Activated T-helper 1 cell treated with anti-CD3 and anti-CD28 coated beads, Interleukin-2, amount 50 U/mL, for 16 hours (primary cell): ENCODE data around the gene THRA.

Experiments used
- DNase-seq, 2 donors: peaks; one replicate each; pipeline ENCODE4 v3.0.0-alpha.2; 2020; ENCODE audit warnings: low read depth in 1 of 2, low spot score in 1 of 2

THRA gene

GRCh38 chr17:40062329-40063186 is at the start of gene THRA:
Gene THRA, plus strand, starts transcription at chr17:40062965. Its CDS starts 11,524 bp downstream, at chr17:40074489.
- DNase-seq, result peak; percentile 46 to 61

GRCh38 chr17:40014375-40014980 is 48.3 kb upstream of the THRA start:
- no peak for DNase-seq

GRCh38 chr17:40015005-40015997 is 47.5 kb upstream of the THRA start, which contains the start of gene CSF3:
Gene CSF3, plus strand, starts transcription at chr17:40015440. Its CDS starts 35 bp downstream, at chr17:40015475.
- DNase-seq, result no peak

- no peak for DNase-seq
These were observed 46.5 kb upstream of the THRA start for GRCh38 chr17:40015998-40016985.

GRCh38 chr17:40017422-40018080 is 45.2 kb upstream of the THRA start:
- DNase-seq, result no peak

GRCh38 chr17:40018211-40019121 is 44.3 kb upstream of the THRA start:
- DNase-seq, result no peak

- no peak for DNase-seq
These were observed 43.4 kb upstream of the THRA start for GRCh38 chr17:40019140-40019991.

- no peak for DNase-seq
These were observed 42.6 kb upstream of the THRA start for GRCh38 chr17:40020146-40020545.

GRCh38 chr17:40021451-40021971 is 41.3 kb upstream of the THRA start:
- DNase-seq, result no peak

- no peak for DNase-seq
These were observed 40.3 kb upstream of the THRA start for GRCh38 chr17:40022497-40022896.

- DNase-seq, result no peak
These were observed 39.7 kb upstream of the THRA start for GRCh38 chr17:40022961-40023541.

- DNase-seq, result no peak
These were observed 39.0 kb upstream of the THRA start for GRCh38 chr17:40023590-40024292.

- DNase-seq, result no peak
These were observed 37.9 kb upstream of the THRA start for GRCh38 chr17:40024901-40025300.

- no peak for DNase-seq
These were observed 37.2 kb upstream of the THRA start for GRCh38 chr17:40025559-40025958.

GRCh38 chr17:40025991-40026815 is 36.6 kb upstream of the THRA start:
- DNase-seq, result peak in 1 of 2 donors; percentile 18
